Endothelial cell of umbilical vein (primary cell): ENCODE measurements around the gene DPYD. TPM values are rescaled to one million over a fixed set of nuclear protein-coding genes. Genes with fewer than 3 reads are reported as not detected.

Experiments
- BruUV-seq: library from RNA; stranded (reverse); fragments of 400-500 nt; replicated peaks from 2 replicates; lab custom pipeline; 2021; lab: Mats Ljungman, UMichigan
- CTCF ChIA-PET: fragments of 300-600, 350-600 bp; sonication (Branson Sonifier 250); formaldehyde crosslinking; loops from one replicate; lab custom pipeline; 2021; ENCODE audit warnings: antibody characterized with exemption, inconsistent platforms; lab: Charles Lee
- POLR2A ChIA-PET: fragments of 300-600, 350-600 bp; sonication (Branson Sonifier 250); formaldehyde crosslinking; loops from one replicate; lab custom pipeline; 2021; ENCODE audit warnings: antibody characterized with exemption, inconsistent platforms; lab: Charles Lee
- DNase-seq: peaks from one replicate; pipeline ENCODE4 v3.0.0-alpha.2; 2011; ENCODE audit warnings: low read depth, low spot score
- FAIRE-seq: peaks from 2 replicates; lab custom pipeline; 2011; peaks lifted over from hg19 to GRCh38; lab: Jason Lieb, UNC
- H2AFZ ChIP-seq: 2 replicates; pipeline ENCODE4 v1.6.0; 2012; ENCODE audit warnings: low read depth, low read length, control low read depth, inconsistent platforms
- H3K27ac ChIP-seq: 2 replicates; pipeline ENCODE4 v1.5.1; 2011; ENCODE audit warnings: low read depth, mild to moderate bottlenecking, control low read depth, low read length, moderate library complexity; ENCODE audit not compliant: insufficient read depth
- H3K27me3 ChIP-seq, 2 experiments: 2 replicates each; pipeline versions ENCODE4 v1.6.0 to v1.6.1; 2011; ENCODE audit warnings: low read length in 2 of 2, mixed read lengths in 1 of 2; ENCODE audit not compliant: control insufficient read depth in 2 of 2, insufficient read depth in 2 of 2
- H3K36me3 ChIP-seq, 2 experiments: 2 replicates in 1 of 2; 3 replicates in 1 of 2; pipeline ENCODE4 v1.5.1; 2011; ENCODE audit warnings: low read length in 2 of 2, mild to moderate bottlenecking in 1 of 2, moderate library complexity in 1 of 2; ENCODE audit not compliant: control insufficient read depth in 2 of 2, insufficient read depth in 2 of 2; ENCODE audit errors: extremely low read depth in 1 of 2
- H3K4me1 ChIP-seq: 3 replicates; pipeline ENCODE4 v1.5.1; 2011; ENCODE audit warnings: mild to moderate bottlenecking, low read length; ENCODE audit not compliant: control insufficient read depth, insufficient read depth; ENCODE audit errors: extremely low read depth
- H3K4me2 ChIP-seq: 2 replicates; pipeline ENCODE4 v1.6.1; 2011; ENCODE audit warnings: low read length, control low read depth, mixed read lengths; ENCODE audit not compliant: insufficient read depth
- H3K4me3 ChIP-seq, 3 experiments: fragments of 200-600 bp in 1 of 3; sonication (generic), shearing (Covaris generic) in 1 of 3; replicated peaks in 1 of 3; 2 replicates each; pipeline ENCODE4 v1.5.1; 2011 to 2016; ENCODE audit warnings: control low read depth in 3 of 3, low read length in 3 of 3, mild to moderate bottlenecking in 2 of 3, inconsistent platforms in 1 of 3, low read depth in 1 of 3, moderate library complexity in 1 of 3; ENCODE audit not compliant: insufficient read depth in 1 of 3
- H3K79me2 ChIP-seq: 2 replicates; pipeline ENCODE4 v1.6.0; 2012; ENCODE audit warnings: low read length, inconsistent platforms; ENCODE audit not compliant: control insufficient read depth, insufficient read depth
- H3K9ac ChIP-seq: replicated peaks from 2 replicates; pipeline ENCODE3; 2011; ENCODE audit warnings: low read length, control low read depth; ENCODE audit not compliant: insufficient read depth; ENCODE audit errors: extremely low read depth
- H3K9me1 ChIP-seq: replicated peaks from 3 replicates; pipeline ENCODE4 v1.6.0; 2011; ENCODE audit warnings: mild to moderate bottlenecking, low read length; ENCODE audit not compliant: control insufficient read depth, insufficient read depth; ENCODE audit errors: extremely low read depth
- H3K9me3 ChIP-seq: replicated peaks from 2 replicates; pipeline ENCODE4 v1.5.1; 2012; ENCODE audit warnings: low read length, inconsistent platforms; ENCODE audit not compliant: control insufficient read depth, insufficient read depth
- H4K20me1 ChIP-seq: replicated peaks from 2 replicates; pipeline ENCODE3; 2011; ENCODE audit warnings: mild to moderate bottlenecking, low read length; ENCODE audit not compliant: control insufficient read depth, insufficient read depth; ENCODE audit errors: extremely low read depth
- CTCF ChIP-seq, 2 donors: IDR thresholded peaks; 1 replicate in 1 of 2; 2 replicates in 1 of 2; pipeline ENCODE4 v1.5.1; 2011; ENCODE audit warnings: low read length in 2 of 2, mild to moderate bottlenecking in 2 of 2, moderate library complexity in 2 of 2, control low read depth in 1 of 2, inconsistent platforms in 1 of 2, low read depth in 1 of 2; ENCODE audit not compliant: insufficient read depth in 1 of 2; ENCODE audit errors: extremely low read depth in 1 of 2
- EZH2 ChIP-seq: IDR thresholded peaks from 2 replicates; pipeline ENCODE4 v1.6.1; 2012; ENCODE audit warnings: borderline replicate concordance, low read depth, mild to moderate bottlenecking, moderate library complexity, low read length, inconsistent platforms; ENCODE audit not compliant: severe bottlenecking
- FOS ChIP-seq: IDR thresholded peaks from 2 replicates; pipeline ENCODE4 v1.6.1; 2011; ENCODE audit warnings: mild to moderate bottlenecking, low read length, moderate library complexity, borderline replicate concordance; ENCODE audit not compliant: insufficient read depth
- GATA2 ChIP-seq: IDR thresholded peaks from 2 replicates; pipeline ENCODE4 v1.7.0; 2011; ENCODE audit warnings: low read depth, mild to moderate bottlenecking, moderate library complexity, mixed read lengths, low read length; ENCODE audit not compliant: insufficient read length, insufficient read depth
- JUN ChIP-seq: IDR thresholded peaks from 2 replicates; pipeline ENCODE4 v1.6.1; 2011; ENCODE audit warnings: borderline replicate concordance, low read depth; ENCODE audit not compliant: insufficient read length, insufficient read depth
- MAX ChIP-seq: IDR thresholded peaks from 2 replicates; pipeline ENCODE4 v1.6.1; 2011; ENCODE audit not compliant: insufficient read depth, insufficient read length
- MYC ChIP-seq: IDR thresholded peaks from one replicate; pipeline ENCODE4 v1.6.1; 2011; ENCODE audit warnings: mild to moderate bottlenecking, low read depth, low read length
- POLR2A ChIP-seq: IDR thresholded peaks from 2 replicates; pipeline ENCODE4 v1.6.1; 2012; ENCODE audit warnings: low read depth, mild to moderate bottlenecking, control low read depth, low read length
- POLR2AphosphoS5 ChIP-seq: IDR thresholded peaks from 2 replicates; pipeline ENCODE4 v1.6.1; 2012; ENCODE audit warnings: low read depth, mild to moderate bottlenecking, control low read depth, low read length, moderate library complexity; ENCODE audit not compliant: insufficient read depth
- dilution Hi-C: fragments of 300-500 bp; cut with MboI; formaldehyde crosslinking; loops from one replicate; pipeline ENCODE4 v1.15.0; 2019; ENCODE audit warnings: low sequenced_read_pairs; ENCODE audit not compliant: extremely low pct_ligation_motif_present
- intact Hi-C: fragments of 100-400 bp; cut with micrococcal nuclease; formaldehyde crosslinking; loops from one replicate; pipeline ENCODE4 v1.10.0; 2022
- polyA plus RNA-seq, 4 experiments: library from polyadenylated mRNA; depleted of rRNA in 3 of 4; stranded (reverse) in 3 of 4; unstranded in 1 of 4; fragments of >200 nt; gene quantifications; 2 replicates each; pipeline versions ENCODE4 v1.2.1 to v1.2.3, GENCODE V29; 2011 to 2012; ENCODE audit warnings: missing spikeins in 1 of 4
- total RNA-seq: library from RNA; stranded (reverse); gene quantifications from 2 replicates; pipeline ENCODE4 v1.2.3, GENCODE V29; 2021

Gene DPYD
- total and polyA plus RNA-seq, 2 donors (not counting 3 experiments of a cell fraction or from before 2014, with no cell fraction given), result 4.6 to 15.1 TPM

- Histone ChIP-seq H3K27me3 (no peaks in the 10 kb centered on the region), H3K4me2 (no peak overlapping the region), H3K4me1 (no peaks in the 10 kb centered on the region), H3K79me2 (no peaks in the 10 kb centered on the region), H3K9me3 (no peaks in the 10 kb centered on the region), H2AFZ (no peak overlapping the region), H3K4me3 (no peak overlapping the region), H3K36me3 (no peaks in the 10 kb centered on the region), H4K20me1 (no peaks in the 10 kb centered on the region), H3K27ac (no peak overlapping the region), H3K9ac (no peak overlapping the region), H3K9me1 (no peaks in the 10 kb centered on the region)
- dilution Hi-C loops (no loop called here), intact Hi-C loops (loop anchor here (5.0 to 10.0 kb wide), 2 partner anchors 395 to 523 kb away; no protein-coding TSS in a partner anchor)
- DNase-seq (no peak), FAIRE-seq (no peak)
- ChIA-PET CTCF (interaction anchor here (1.0 kb wide), 1 partner anchor 286 kb away, joined by 3 read pairs; no protein-coding TSS in a partner anchor), POLR2A (no interaction called here)
- BruUV-seq, result no TSS peak
- no peak for TF ChIP-seq POLR2AphosphoS5
- no peak for TF ChIP-seq GATA2
- no peak for TF ChIP-seq EZH2
- no peak for TF ChIP-seq CTCF (IDR thresholded peaks at IDR 0.05; ENCODE audit: extremely low read depth in 1 of 2, insufficient read depth in 1 of 2, low read depth in 1 of 2, low read length in 2 of 2)
- TF ChIP-seq FOS, result no peak
- no peak for TF ChIP-seq JUN
- no peak for TF ChIP-seq MAX
- TF ChIP-seq MYC, result no peak
- no peak for TF ChIP-seq POLR2A
Observed at GRCh38 chr1:97529600-97529999, 391.2 kb downstream of the DPYD start.
